ENCODE results near the gene ALG1L2.
"Not testable (repeated sequence)": the region's sequence is repeated elsewhere in the genome, so short reads cannot be mapped to it uniquely, and the experiment has no call there.

ALG1L2 gene

GRCh38 chr3:130111185-130111864 is 29.7 kb downstream of the ALG1L2 start:
- H3K4me3 ChIP-seq (ENCODE audit: low read depth, low read length): peak overlapping the region; percentile 81
- TF ChIP-seq CTCF (IDR thresholded peaks at IDR 0.05; ENCODE audit: low read depth, low read length): no peak

GRCh38 chr3:130111865-130112747 is 30.5 kb downstream of the ALG1L2 start:
- H3K4me3 ChIP-seq (ENCODE audit: low read depth, low read length): peak overlapping the region; percentile 47

GRCh38 chr3:130112748-130113073 is 31.1 kb downstream of the ALG1L2 start:
- peak overlapping the region; percentile 47 for H3K4me3 ChIP-seq (ENCODE audit: low read depth, low read length)

- not testable (repeated sequence) for H3K4me3 ChIP-seq (ENCODE audit: low read depth, low read length)
Measured at GRCh38 chr3:130115400-130115799, 33.8 kb downstream of the ALG1L2 start.

- TF ChIP-seq CTCF (IDR thresholded peaks at IDR 0.05; ENCODE audit: low read depth, low read length): no peak
Measured at GRCh38 chr3:130117933-130118332, 36.3 kb downstream of the ALG1L2 start.

GRCh38 chr3:130119824-130120223 is 38.2 kb downstream of the ALG1L2 start:
- H3K4me3 ChIP-seq (ENCODE audit: low read depth, low read length): not testable (repeated sequence)

More at GRCh38 chr3:130117933-130118332, 36.3 kb downstream of the ALG1L2 start:
- no peak overlapping the region for H3K4me3 ChIP-seq (ENCODE audit: low read depth, low read length)

GRCh38 chr3:130120291-130120690 is 38.7 kb downstream of the ALG1L2 start:
- H3K4me3 ChIP-seq (ENCODE audit: low read depth, low read length): not testable (repeated sequence)

- H3K4me3 ChIP-seq (ENCODE audit: low read depth, low read length): not testable (repeated sequence)
Measured at GRCh38 chr3:130122891-130123775, 41.5 kb downstream of the ALG1L2 start.

GRCh38 chr3:130125406-130125805 is 43.8 kb downstream of the ALG1L2 start:
- not testable (repeated sequence) for H3K4me3 ChIP-seq (ENCODE audit: low read depth, low read length)

GRCh38 chr3:130136337-130136736 is 54.7 kb downstream of the ALG1L2 start:
- H3K4me3 ChIP-seq (ENCODE audit: low read depth, low read length): not testable (repeated sequence)

- not testable (repeated sequence) for H3K4me3 ChIP-seq (ENCODE audit: low read depth, low read length)
Measured at GRCh38 chr3:130137685-130138084, 56.1 kb downstream of the ALG1L2 start.

- H3K4me3 ChIP-seq (ENCODE audit: low read depth, low read length): not testable (repeated sequence)
Measured at GRCh38 chr3:130138992-130139391, 57.4 kb downstream of the ALG1L2 start.

- H3K4me3 ChIP-seq (ENCODE audit: low read depth, low read length): 0 out of 2 replicates have a peak overlapping the region, but pooled peaks have one; percentile 18
Measured at GRCh38 chr3:130140756-130141155, 59.1 kb downstream of the ALG1L2 start.

GRCh38 chr3:130143648-130144327 is 62.2 kb downstream of the ALG1L2 start:
- H3K4me3 ChIP-seq (ENCODE audit: low read depth, low read length): not testable (repeated sequence)

- not testable (repeated sequence) for H3K4me3 ChIP-seq (ENCODE audit: low read depth, low read length)
Measured at GRCh38 chr3:130144328-130144650, 62.7 kb downstream of the ALG1L2 start.

GRCh38 chr3:130145456-130145855 is 63.8 kb downstream of the ALG1L2 start:
- not testable (repeated sequence) for H3K4me3 ChIP-seq (ENCODE audit: low read depth, low read length)

GRCh38 chr3:130146465-130146864 is 64.8 kb downstream of the ALG1L2 start:
- not testable (repeated sequence) for H3K4me3 ChIP-seq (ENCODE audit: low read depth, low read length)
